Psoas muscle (tissue), 8 donors: ENCODE data around the gene GPATCH3. TPM values are rescaled to one million over a fixed set of nuclear protein-coding genes. Genes with fewer than 3 reads are reported as not detected.

Experiments used
- ATAC-seq, 4 donors: fragments of 200-7000 bp; cut with Tn5 transposase; one replicate each; pipeline ENCODE4 v1.9.1; 2020; ENCODE audit warnings: moderate library complexity in 3 of 4, mild to moderate bottlenecking in 2 of 4
- DNase-seq, 2 donors: peaks; one replicate each; pipeline ENCODE4 v3.0.0-alpha.2; 2020
- H3K27ac ChIP-seq: fragments of 200-600 bp; one replicate; pipeline ENCODE4 v1.8.0; 2022
- H3K27me3 ChIP-seq, 3 donors: fragments of 200-600 bp in 1 of 3; one replicate each; pipeline versions ENCODE4 v1.6.1 to v1.8.0; 2013 to 2022; ENCODE audit warnings: low read length in 2 of 3, mild to moderate bottlenecking in 2 of 3, moderate library complexity in 1 of 3; ENCODE audit not compliant: insufficient read depth in 3 of 3
- H3K36me3 ChIP-seq, 2 donors: fragments of 200-600 bp in 1 of 2; one replicate each; pipeline versions ENCODE4 v1.6.1 to v1.8.0; 2013 to 2022; ENCODE audit warnings: low read depth in 1 of 2, mild to moderate bottlenecking in 1 of 2, moderate library complexity in 1 of 2; ENCODE audit not compliant: insufficient read depth in 1 of 2
- H3K4me1 ChIP-seq: fragments of 200-600 bp; one replicate; pipeline ENCODE4 v1.8.0; 2022
- H3K4me3 ChIP-seq: fragments of 200-600 bp; one replicate; pipeline ENCODE4 v1.8.0; 2022; ENCODE audit warnings: mild to moderate bottlenecking
- H3K9me3 ChIP-seq: fragments of 200-600 bp; one replicate; pipeline ENCODE4 v1.8.0; 2022
- WGBS, 3 donors: extraction: QIAGEN DNeasy Blood & Tissue Kit; methylation state at CpG; one replicate each; pipeline versions ENCODE4 v1.1.6 to v1.1.7; 2013; 5-methylcytosine and 5-hydroxymethylcytosine counted together
- intact Hi-C, 2 donors: fragments of 100-400 bp; cut with DNase I; formaldehyde crosslinking; loops; one replicate each; pipeline versions ENCODE4 v1.11.0 to v1.14.2; 2022
- polyA plus RNA-seq, 3 donors: library from polyadenylated mRNA; stranded (reverse); fragments of 200-250 nt; gene quantifications; one replicate each; pipeline ENCODE4 v1.2.3, GENCODE V29; 2013
- total RNA-seq, 4 donors: library from RNA; stranded (reverse); fragmentation: NEBNext Ultra II Directional in 2 of 4; extraction: Animal tissue kit (Norgen Biotek cat#: 25700) in 2 of 4; gene quantifications; one replicate each; pipeline versions ENCODE4 v1.2.1 to v1.2.4, GENCODE V29; 2021 to 2023
- TF ChIP-seq, protein P1 (sequence below): fragments of 200-600 bp; IDR thresholded peaks from one replicate; pipeline ENCODE4 v1.8.0; 2022; ENCODE audit warnings: antibody characterized with exemption
- donor health status: healthy with polysubstance abuse.
- donor health status: DM: no; HTN: no; CAD: no; lungs with moderate emphysema.
- donor health status: Bipolar disorder and iron deficiency.
- donor health status: healthy.
- donor health status: DM: yes; HTN: yes; CAD: no.
- donor health status: DM: no; HTN: no; CAD: no.
- donor health status: DM: no; HTN: no; CAD: no.
- donor health status: DM: yes; HTN: yes; CAD: no.

GPATCH3 gene
- total and polyA plus RNA-seq, 7 donors, result 10.7 to 31.8 (median 13.7) TPM

- H3K4me3 ChIP-seq, result no peak overlapping the region
- intact Hi-C loops, result no loop called here
These were observed 2.9 kb downstream of the GPATCH3 start for GRCh38 chr1:26897351-26897750.

GRCh38 chr1:26894263-26894662 lies 6.0 kb downstream of the GPATCH3 start:
- no peak for ATAC-seq
- 92 to 94% (median 94%) methylated on average over 13 of the region's 13 CpGs for WGBS, 3 donors
- intact Hi-C loops, result loop anchor here in 1 of 2 donors (5.0 kb wide), 1 partner anchor 42 kb away; no protein-coding TSS in a partner anchor

More at GRCh38 chr1:26897351-26897750, 2.9 kb downstream of the GPATCH3 start:
- ATAC-seq (no peak), DNase-seq (no peak)
- H3K9me3 ChIP-seq, result no peaks in the 10 kb centered on the region
- H3K27me3 ChIP-seq, result no peaks in the 10 kb centered on the region
- peaks cover 12 to 66% of the 10 kb centered on the region in 2 donors for H3K36me3 ChIP-seq
- no peak overlapping the region for H3K27ac ChIP-seq
- TF ChIP-seq, protein P1, sequence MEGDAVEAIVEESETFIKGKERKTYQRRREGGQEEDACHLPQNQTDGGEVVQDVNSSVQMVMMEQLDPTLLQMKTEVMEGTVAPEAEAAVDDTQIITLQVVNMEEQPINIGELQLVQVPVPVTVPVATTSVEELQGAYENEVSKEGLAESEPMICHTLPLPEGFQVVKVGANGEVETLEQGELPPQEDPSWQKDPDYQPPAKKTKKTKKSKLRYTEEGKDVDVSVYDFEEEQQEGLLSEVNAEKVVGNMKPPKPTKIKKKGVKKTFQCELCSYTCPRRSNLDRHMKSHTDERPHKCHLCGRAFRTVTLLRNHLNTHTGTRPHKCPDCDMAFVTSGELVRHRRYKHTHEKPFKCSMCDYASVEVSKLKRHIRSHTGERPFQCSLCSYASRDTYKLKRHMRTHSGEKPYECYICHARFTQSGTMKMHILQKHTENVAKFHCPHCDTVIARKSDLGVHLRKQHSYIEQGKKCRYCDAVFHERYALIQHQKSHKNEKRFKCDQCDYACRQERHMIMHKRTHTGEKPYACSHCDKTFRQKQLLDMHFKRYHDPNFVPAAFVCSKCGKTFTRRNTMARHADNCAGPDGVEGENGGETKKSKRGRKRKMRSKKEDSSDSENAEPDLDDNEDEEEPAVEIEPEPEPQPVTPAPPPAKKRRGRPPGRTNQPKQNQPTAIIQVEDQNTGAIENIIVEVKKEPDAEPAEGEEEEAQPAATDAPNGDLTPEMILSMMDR, result no peak
- peaks cover 21% of the 10 kb centered on the region for H3K4me1 ChIP-seq
- 88 to 92% (median 90%) methylated on average over 9 of the region's 9 CpGs for WGBS, 3 donors

GRCh38 chr1:26890467-26890796 lies 9.8 kb downstream of the GPATCH3 start:
- ATAC-seq (peak; percentile 27 to 70 (median 47)), DNase-seq (no peak)
- TF ChIP-seq, protein P1, result no peak
- no peaks in the 10 kb centered on the region for H3K9me3 ChIP-seq
- peak overlapping the region; percentile 96 for H3K4me3 ChIP-seq
- H3K4me1 ChIP-seq, result peaks cover 14% of the 10 kb centered on the region
- 1 to 3% (median 2%) methylated on average over 12 of the region's 12 CpGs for WGBS, 3 donors
- peak overlapping the region; percentile 94 for H3K27ac ChIP-seq
- peaks cover 8 to 80% of the 10 kb centered on the region in 2 donors for H3K36me3 ChIP-seq
- no peaks in the 10 kb centered on the region for H3K27me3 ChIP-seq
- intact Hi-C loops, result loop anchor here in 1 of 2 donors (5.0 kb wide), 1 partner anchor 38 kb away; no protein-coding TSS in a partner anchor

More at GRCh38 chr1:26894263-26894662, 6.0 kb downstream of the GPATCH3 start:
- TF ChIP-seq, protein P1, result no peak
- no peak overlapping the region for H3K27ac ChIP-seq
- DNase-seq, result no peak
- H3K4me1 ChIP-seq, result peaks cover 16% of the 10 kb centered on the region
- no peaks in the 10 kb centered on the region for H3K9me3 ChIP-seq
- no peak overlapping the region for H3K4me3 ChIP-seq
- H3K36me3 ChIP-seq, result peaks cover 12 to 79% of the 10 kb centered on the region in 2 donors
- H3K27me3 ChIP-seq, result no peaks in the 10 kb centered on the region

DNA sequence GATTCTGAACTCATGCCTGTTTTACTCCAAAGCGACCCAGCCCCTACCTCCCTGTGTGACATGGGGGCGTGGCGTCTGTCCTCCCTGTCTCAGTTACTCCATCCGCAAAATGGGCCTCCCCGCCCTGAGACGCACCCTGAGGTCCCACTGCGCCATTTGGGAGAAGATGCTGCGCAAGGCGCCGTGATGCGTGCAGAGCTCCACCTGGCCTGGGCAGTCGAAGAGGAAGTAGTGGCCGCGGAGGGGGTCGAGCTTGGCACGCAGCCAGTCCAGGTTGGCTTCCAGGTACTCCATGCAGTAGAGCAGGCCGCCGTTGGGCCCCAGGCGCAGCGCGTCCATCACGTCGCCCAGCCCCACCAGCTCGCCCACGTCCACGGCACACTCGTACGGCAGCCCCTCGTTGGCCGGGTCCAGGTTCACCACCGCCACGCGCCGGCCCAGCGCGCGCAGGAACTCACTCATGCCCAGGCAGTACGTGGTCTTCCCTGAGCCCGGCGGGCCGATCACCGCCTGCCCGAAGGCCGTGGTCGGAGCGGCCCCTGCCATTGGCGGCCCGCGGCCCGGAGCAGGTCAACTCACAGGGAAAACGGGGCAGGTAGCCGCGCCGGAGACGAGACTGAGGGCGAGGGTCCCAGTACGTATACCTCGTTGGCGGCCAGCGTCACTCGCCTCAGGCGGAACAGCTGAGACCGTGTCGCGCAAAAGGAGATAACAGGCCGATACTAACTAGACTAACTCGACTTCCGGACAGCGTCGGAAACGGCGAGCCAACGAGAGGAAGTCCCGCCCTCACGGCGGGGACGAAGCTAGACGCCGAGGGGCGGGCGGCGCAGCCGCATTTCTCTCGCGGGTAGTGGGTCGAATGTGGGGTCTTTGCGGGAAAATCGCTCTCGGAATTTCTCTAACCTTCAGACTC lies 10.5 kb downstream of the GPATCH3 start, which contains the start of gene GPN2:
GPN2 (minus strand) TSS at position 733 of the 916 bp plus-strand sequence; CDS start at position 546, 187 bp downstream.
- Histone ChIP-seq H3K4me1 (peaks cover 14% of the 10 kb centered on the region), H3K27ac (peak within 1 kb of the TSS; percentile 94), H3K9me3 (no peaks in the 10 kb centered on the region), H3K27me3 (no peaks in the 10 kb centered on the region), H3K36me3 (peaks cover 13 to 80% of the 10 kb centered on the region in 2 donors), H3K4me3 (peak within 1 kb of the TSS; percentile 96)
- WGBS, 3 donors, result 1 to 2% (median 2%) methylated on average over 85 to 89 of the region's 89 CpGs
- intact Hi-C loops, result loop anchor here in 1 of 2 donors (5.0 kb wide), 1 partner anchor 38 kb away; no protein-coding TSS in a partner anchor
- DNase-seq (peak; percentile 78 to 88), ATAC-seq (peak; percentile 91 to 96 (median 94))
- TF ChIP-seq, protein P1, result no peak
